Spleen (tissue), 7 donors: ENCODE data around the gene CISH.

Experiments
- POLR2AphosphoS5 ChIP-seq, 3 donors: sonication (generic); formaldehyde crosslinking; IDR thresholded peaks; one replicate each; pipeline ENCODE4 v1.5.1; 2017; ENCODE audit warnings: antibody characterized with exemption in 3 of 3
- TF ChIP-seq, protein P1 (sequence below), 11 experiments: fragments of 200-600 bp in 7 of 11; fragments of 450-650 bp in 4 of 11; sonication (generic) in 4 of 11; IDR thresholded peaks in 8 of 11; conservative IDR thresholded peaks in 3 of 11; 1 replicate in 7 of 11; 2 replicates in 4 of 11; pipeline versions ENCODE4 v1.4.0 to v1.8.0; 2016 to 2021; ENCODE audit warnings: antibody characterized with exemption in 11 of 11, inconsistent platforms in 4 of 11, mild to moderate bottlenecking in 1 of 11
- donor health status: DM: no; HTN: no; CAD: no; lungs with moderate emphysema.
- donor health status: DM: no; HTN: no; CAD: no.
- donor health status: DM: no; HTN: no; CAD: no.

DNA sequence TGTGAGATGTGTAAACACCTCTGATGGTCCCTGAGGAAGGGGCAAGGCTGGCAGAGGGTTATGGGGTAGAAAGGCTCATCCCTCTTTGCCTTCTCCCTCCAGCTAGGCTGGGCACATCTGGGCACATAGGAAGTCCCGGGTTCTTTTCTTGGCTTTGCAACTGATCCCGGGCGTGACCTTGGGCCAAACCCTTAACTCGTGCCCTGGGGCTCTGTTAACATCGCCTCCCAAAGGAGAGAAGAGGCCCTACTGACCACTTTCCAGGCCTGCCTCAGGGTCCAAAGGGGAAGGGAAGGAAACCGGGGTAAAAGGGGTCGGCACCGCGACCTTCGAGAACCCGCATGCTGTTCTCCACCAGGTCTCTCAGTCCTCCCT is 44.6 kb downstream of the CISH start:
- TF ChIP-seq, protein P1, sequence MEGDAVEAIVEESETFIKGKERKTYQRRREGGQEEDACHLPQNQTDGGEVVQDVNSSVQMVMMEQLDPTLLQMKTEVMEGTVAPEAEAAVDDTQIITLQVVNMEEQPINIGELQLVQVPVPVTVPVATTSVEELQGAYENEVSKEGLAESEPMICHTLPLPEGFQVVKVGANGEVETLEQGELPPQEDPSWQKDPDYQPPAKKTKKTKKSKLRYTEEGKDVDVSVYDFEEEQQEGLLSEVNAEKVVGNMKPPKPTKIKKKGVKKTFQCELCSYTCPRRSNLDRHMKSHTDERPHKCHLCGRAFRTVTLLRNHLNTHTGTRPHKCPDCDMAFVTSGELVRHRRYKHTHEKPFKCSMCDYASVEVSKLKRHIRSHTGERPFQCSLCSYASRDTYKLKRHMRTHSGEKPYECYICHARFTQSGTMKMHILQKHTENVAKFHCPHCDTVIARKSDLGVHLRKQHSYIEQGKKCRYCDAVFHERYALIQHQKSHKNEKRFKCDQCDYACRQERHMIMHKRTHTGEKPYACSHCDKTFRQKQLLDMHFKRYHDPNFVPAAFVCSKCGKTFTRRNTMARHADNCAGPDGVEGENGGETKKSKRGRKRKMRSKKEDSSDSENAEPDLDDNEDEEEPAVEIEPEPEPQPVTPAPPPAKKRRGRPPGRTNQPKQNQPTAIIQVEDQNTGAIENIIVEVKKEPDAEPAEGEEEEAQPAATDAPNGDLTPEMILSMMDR (IDR thresholded peaks at IDR 0.05 in 8 of 11, conservative IDR thresholded peaks at IDR 0.05 in 3 of 11), result no peak
- TF ChIP-seq POLR2AphosphoS5 (IDR thresholded peaks at IDR 0.05), result no peak
